ENCODE results near the gene SMAD7.
"Not testable (repeated sequence)": the region's sequence is repeated elsewhere in the genome, so short reads cannot be mapped to it uniquely, and the experiment has no call there.

Gene SMAD7

DNA sequence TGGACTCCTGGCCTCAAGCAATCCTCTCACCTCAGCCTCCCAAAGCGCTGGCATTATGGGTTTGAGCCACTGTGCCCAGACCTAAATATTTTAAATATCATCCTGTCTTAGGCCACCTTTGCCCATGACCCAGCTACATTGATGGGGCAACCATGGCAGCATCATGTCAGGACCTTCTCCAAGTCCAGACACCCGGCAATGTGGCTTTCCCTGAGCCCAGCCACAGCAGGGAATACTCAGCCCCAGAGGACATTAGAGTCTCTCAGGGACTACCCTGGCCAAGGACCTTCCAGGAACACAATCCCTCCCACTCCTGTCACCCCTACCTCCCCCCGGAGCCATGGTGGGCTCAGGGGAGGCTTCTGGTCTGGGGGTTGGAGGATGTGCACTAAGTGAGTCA is 72.8 kb downstream of the SMAD7 start:
- DNase-seq (ENCODE audit: low read depth): no peak

DNA sequence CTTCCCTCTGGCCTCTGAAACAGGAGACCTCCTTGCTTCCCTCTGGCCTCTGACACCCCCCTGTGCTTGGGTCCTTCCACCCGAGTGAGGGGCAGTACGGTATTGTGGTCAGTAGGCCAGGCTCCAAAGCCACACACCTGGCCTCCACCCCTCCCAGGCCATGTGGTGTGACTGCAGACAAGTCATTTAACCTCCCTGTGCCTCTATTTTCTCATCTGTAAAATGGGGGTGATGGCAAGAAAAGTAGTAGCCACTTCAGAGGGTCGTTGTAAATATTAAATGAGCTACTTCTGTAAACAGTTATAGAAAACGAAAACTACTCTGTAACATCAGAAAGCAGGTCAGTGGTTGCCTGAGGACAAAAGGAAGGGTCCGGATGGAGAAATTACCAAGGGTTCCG is 74.2 kb downstream of the SMAD7 start:
- DNase-seq (ENCODE audit: low read depth): no peak

DNA sequence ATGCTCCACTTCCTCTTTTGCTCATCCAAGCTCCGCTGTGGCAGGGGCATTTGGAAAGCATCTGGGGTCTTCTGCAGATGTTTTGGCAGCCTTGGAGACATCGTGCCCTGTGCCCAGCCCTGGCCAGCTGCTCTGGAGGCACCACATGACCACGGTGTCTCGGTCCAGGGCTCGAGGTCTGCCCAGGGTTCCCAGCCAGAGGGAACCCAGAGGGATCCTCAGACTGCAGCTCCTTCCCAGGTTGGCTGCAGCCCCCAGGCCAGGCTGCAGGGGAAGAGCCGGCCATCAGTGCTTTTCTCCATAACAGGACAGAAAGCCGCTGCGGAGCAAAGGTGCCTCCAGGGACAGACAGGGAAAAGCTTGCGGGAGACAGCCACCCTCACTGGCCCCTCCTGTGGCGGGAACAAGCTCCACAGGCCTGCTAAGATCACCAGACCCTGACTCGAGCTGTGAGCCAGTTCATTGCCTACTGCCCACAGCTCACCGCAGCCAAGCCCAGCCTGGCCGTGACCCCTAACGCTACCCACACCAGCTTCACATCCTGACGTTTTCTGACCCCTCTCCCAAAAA is 74.7 kb downstream of the SMAD7 start:
- DNase-seq (ENCODE audit: low read depth): peak; percentile 27

DNA sequence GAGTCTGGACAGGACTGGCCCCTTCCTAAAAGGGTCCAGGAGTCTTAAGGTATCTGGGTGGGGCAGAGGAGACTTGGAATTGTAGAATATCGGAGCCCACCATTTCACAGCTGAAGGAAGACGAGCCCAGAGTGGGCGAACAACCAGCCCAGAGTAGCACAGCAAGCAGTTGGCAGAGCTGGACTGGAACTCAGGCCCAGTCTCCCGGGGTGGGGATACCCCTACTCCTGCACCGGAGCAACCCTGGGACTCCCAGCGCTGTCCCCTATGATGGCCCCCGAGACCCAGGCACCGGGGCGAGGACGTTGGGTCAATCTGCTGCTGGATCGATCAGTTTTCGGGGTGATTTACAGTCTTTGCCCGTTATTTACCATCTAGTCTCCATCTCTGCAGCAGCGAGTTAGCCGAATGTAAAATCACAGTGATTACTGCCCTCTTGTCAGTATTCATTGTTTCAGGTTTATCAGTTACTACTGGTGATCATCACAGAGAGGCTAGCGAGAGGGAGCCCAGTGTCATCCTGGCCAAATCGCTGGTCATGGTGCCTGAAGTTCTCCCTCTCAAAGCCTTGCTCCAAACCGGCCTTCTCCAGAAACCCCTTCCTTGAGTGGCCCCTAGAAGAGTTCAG is 75.3 kb downstream of the SMAD7 start:
- no peak for DNase-seq (ENCODE audit: low read depth)

DNA sequence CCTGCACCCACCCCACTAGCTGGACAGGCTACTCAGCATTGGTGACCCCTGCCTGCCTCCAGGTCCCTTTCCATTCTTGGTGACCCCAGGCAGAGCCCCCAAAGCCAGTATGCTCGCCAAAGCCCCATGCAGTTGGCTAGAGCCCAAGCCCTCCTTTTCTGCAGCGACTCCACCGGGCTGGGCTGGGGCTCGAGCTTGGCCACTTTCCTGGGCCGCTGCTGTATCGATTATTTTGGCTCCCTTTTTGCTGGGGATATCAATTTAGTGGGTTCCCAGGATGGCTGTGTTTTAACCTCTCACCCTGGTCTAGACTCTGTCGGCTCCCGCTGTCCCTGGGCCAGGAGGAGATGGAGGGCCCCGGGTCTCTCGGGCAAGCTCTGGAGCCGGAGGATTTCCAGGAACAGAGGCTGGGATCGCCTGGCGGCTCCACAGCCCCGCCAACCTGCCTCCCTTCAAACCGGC is 76.0 kb downstream of the SMAD7 start:
- DNase-seq (ENCODE audit: low read depth): no peak

DNA sequence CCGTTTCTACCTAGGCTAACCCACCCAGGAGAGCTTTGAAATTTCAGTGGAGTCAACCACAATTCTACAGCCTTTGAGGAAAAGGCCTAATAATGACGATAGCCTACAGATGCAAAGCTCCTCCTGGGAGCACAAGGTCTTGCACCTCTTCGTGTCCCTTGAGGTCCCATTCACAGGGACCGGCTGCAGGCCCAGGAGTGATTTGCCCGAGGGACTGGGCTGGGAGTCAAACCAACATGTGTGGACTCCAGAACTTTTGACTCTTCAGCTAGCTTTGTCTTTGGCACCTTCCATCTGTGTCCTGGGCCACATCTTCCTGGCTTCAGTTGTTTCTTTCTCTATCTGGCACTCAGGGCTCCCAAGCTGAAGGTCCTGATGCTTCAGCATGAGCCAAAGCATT is 76.5 kb downstream of the SMAD7 start:
- DNase-seq (ENCODE audit: low read depth): no peak

DNA sequence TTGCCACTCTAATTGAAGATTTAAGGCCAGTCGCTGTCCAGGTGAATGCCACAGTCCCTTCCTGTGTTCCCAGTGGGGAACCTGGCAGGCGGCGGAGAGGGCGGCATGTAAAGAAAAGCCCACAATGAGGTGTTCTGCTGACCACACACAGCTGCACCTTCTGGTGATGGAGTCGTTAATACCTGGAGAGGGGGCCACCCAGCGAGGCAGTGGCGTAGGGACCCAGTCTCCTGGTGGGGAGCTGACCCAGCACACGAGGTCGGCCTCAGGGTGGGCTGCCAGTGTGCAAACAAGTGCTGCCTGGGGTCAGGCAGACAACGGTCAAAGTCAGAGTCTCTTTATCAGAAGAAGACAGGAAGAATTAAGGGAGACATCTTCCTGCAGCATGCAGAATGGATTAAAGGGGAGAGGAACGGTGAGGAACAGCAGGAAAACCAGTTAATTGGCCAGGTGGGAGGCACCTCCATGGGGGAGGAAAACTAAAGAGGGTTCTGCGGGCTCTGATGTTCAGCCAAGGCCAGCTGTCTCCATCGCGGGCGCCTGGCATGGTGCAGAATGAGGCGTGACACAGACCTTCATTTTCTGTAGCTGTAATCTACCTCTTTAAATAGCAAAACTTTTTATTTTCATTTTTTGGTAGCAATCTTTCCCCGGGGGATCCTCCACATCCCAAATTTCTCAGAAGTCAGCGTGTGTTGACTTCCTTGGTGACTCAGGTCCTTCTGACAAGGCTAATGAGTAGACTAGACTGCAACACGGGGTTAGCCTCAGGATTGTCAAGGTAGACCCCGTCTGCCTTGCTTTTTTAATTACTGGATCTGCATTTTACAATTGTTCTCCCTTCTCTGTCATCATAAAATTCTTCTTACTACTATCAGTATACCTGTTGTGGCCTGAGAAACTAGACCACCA is 78.3 kb downstream of the SMAD7 start:
- DNase-seq (ENCODE audit: low read depth): peak; percentile 28

DNA sequence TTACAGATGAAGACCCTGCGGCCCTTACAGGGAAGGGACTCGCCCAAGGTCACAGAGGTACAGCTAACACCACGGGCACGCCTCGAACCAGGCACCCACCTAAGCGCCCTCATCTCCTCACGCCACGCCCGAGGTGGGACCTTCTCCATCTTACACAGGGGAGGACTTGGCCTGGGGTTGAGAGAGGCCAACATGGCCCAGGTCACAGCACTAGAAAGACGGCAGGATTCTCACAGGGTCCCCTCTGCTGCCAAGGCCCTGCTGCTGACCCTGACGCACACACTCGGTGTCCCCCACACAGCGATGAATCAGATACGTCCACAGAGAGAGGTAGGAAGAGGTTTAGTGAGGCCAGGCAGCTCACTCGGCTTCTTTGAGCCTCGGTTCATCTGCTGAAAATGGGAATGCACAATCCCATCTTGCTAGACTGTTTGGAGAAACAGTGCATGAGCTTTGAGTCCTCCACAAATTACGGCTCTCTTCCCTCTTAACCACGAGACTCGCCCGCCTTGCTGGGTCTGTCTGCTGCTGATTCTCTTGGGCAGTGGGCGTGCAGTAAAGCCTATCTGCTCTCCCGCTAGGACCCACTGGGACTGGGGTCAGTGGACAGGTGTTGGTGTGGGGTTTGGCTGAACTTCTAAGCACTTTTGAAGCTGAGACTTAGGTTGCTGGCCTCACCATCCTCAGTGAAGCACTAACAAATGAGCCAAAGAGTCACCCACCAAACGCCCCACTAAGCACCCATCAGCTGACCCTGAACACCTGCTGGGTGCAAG is 79.2 kb downstream of the SMAD7 start:
- no peak for DNase-seq (ENCODE audit: low read depth)

DNA sequence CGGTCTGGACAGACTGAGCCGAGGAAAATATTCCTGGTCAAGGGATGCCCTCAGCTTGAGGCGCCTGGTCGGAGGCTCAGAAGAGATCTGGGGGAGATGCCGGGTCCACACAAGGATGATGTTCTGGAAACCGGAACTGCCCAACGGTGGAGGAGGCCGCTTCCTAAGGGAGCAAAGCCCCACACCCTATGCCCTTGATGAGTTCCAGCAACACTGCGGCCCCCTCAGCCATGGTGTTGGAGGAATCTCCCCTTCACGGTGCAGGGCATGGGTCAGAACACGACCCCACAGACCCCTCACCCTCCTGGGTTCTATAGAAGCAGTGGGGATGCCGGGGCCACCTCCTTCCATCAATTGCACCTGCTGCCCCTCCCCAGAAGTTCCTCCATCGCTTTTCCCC is 79.8 kb downstream of the SMAD7 start:
- DNase-seq (ENCODE audit: low read depth): not testable (repeated sequence)
